Measurements from ENCODE around the gene AGAP1.

Gene AGAP1

DNA sequence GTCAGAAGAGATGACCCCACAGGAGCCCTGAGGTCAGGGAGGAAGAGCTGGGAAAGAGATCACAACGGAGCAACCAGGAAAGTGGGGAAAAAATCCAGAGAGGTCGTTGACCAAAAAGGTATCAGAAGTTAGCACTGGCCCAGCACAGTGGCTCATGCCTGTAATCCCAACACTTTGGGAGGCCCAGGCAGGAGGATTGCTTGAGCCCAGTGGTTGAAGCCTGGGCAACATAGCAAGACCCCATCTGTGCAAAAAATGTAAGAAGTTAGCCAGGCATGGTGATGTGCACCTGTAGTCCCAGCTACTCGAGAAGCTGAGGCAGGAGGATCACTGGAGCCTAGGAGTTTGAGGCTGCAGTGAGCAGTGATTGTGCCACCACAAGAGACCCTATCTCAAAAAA, 552.9 kb downstream of the AGAP1 start:
- 94 to 96% methylated on average over 3 of the region's 3 CpGs for WGBS, 2 experiments
- Histone ChIP-seq H3K4me1 (ENCODE audit: control insufficient read depth, insufficient read depth, low read length) (no peaks in the 10 kb centered on the region), H3K4me3 (ENCODE audit: insufficient read depth, low read depth, low read length) (no peak overlapping the region), H3K27me3 (ENCODE audit: control insufficient read depth, insufficient read depth, low read length, poor library complexity, severe bottlenecking) (no peaks in the 10 kb centered on the region), H3K36me3 (ENCODE audit: control insufficient read depth, insufficient read depth, low read length) (no peaks in the 10 kb centered on the region), H3K27ac (ENCODE audit: insufficient read depth, low read depth, low read length, poor library complexity, severe bottlenecking) (no peak overlapping the region), H3K9me3 (ENCODE audit: control insufficient read depth, low read length) (no peaks in the 10 kb centered on the region)

DNA sequence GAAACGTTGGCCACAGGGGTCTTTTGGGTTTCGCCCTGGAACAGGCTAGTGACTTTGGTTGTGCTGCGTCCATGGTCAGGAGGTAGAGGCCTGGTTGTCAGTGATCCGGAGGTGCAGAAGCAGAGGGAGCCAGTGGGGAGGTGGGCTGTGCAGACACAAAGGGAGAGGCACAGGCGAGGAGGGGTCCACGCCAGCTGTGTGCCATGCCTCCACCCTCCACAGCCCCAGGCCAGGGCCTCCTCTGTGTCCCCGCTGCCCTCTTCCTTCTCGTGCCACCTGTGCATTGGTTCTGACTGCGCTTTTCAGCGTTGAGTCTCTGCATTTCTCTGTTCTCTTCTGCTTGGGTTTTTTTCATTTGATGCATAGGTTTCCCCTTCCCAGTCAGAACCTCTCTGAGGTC, 553.3 kb downstream of the AGAP1 start:
- no peaks in the 10 kb centered on the region for H3K27me3 ChIP-seq (ENCODE audit: control insufficient read depth, insufficient read depth, low read length, poor library complexity, severe bottlenecking)
- H3K9me3 ChIP-seq (ENCODE audit: control insufficient read depth, low read length): no peaks in the 10 kb centered on the region
- WGBS, 2 experiments: 91 to 95% methylated on average over 10 of the region's 10 CpGs
- no peaks in the 10 kb centered on the region for H3K36me3 ChIP-seq (ENCODE audit: control insufficient read depth, insufficient read depth, low read length)
- no peak overlapping the region for H3K27ac ChIP-seq (ENCODE audit: insufficient read depth, low read depth, low read length, poor library complexity, severe bottlenecking)
- no peaks in the 10 kb centered on the region for H3K4me1 ChIP-seq (ENCODE audit: control insufficient read depth, insufficient read depth, low read length)
- H3K4me3 ChIP-seq (ENCODE audit: insufficient read depth, low read depth, low read length): no peak overlapping the region

DNA sequence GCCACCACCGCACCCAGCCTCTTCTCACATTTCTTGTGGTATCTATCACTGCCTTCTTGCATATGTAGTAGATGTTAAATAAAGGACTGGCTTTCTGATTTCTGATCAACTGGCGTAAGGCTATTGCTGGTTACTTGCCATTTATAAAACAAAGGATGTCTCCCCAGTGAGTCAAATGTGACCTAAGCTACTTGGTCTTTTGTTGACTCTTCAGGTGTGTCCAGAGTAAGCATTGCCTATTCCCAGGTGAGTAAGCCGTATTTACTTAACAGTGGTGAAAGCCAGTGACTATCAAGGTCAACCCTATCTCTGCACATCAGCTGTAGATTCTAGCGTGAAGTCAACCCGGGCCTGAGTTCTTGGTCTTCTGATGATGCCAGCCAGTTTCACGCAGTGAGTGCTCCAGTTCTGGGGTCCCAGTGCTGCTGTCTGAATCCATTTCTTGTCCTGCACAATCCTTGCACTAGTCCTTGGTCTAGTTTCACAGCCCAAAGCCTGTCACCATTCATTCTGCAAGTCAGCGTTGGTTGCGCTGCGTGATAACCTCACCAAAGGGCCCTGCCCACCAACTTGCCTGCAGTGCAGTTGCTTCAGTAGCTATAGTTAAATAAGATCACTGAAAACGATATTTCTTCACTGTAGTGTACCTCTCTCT, 554.2 kb downstream of the AGAP1 start:
- H3K4me3 ChIP-seq (ENCODE audit: insufficient read depth, low read depth, low read length): no peak overlapping the region
- no peaks in the 10 kb centered on the region for H3K36me3 ChIP-seq (ENCODE audit: control insufficient read depth, insufficient read depth, low read length)
- 95 to 96% methylated on average over 10 of the region's 10 CpGs for WGBS, 2 experiments
- no peaks in the 10 kb centered on the region for H3K9me3 ChIP-seq (ENCODE audit: control insufficient read depth, low read length)
- H3K27me3 ChIP-seq (ENCODE audit: control insufficient read depth, insufficient read depth, low read length, poor library complexity, severe bottlenecking): no peaks in the 10 kb centered on the region
- H3K27ac ChIP-seq (ENCODE audit: insufficient read depth, low read depth, low read length, poor library complexity, severe bottlenecking): no peak overlapping the region
- no peaks in the 10 kb centered on the region for H3K4me1 ChIP-seq (ENCODE audit: control insufficient read depth, insufficient read depth, low read length)

DNA sequence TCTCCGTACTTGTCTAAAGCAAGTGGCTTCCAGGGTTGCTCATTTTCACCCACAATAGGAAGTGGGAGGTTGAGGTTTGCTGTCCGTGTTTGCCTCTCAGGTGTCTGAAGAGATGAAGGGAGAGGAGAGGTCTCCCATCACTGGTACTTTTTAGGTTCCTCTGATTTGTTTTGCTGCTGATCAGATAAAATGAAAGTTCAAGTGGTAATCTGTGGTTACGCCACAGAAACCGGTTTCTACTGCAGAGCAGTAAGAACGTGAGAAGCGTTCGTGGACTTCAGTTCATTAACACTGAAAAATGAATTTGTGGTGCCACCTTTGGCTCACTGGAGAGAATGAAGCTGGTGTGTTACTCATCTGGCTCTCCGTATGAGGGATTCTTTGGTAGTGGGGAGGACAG, 556.1 kb downstream of the AGAP1 start:
- Histone ChIP-seq H3K27ac (ENCODE audit: insufficient read depth, low read depth, low read length, poor library complexity, severe bottlenecking) (no peak overlapping the region), H3K36me3 (ENCODE audit: control insufficient read depth, insufficient read depth, low read length) (no peaks in the 10 kb centered on the region), H3K9me3 (ENCODE audit: control insufficient read depth, low read length) (no peaks in the 10 kb centered on the region), H3K4me1 (ENCODE audit: control insufficient read depth, insufficient read depth, low read length) (peaks cover 10% of the 10 kb centered on the region), H3K4me3 (ENCODE audit: insufficient read depth, low read depth, low read length) (no peak overlapping the region), H3K27me3 (ENCODE audit: control insufficient read depth, insufficient read depth, low read length, poor library complexity, severe bottlenecking) (peaks cover 4% of the 10 kb centered on the region)
- 95% methylated on average over 8 of the region's 8 CpGs for WGBS, 2 experiments

DNA sequence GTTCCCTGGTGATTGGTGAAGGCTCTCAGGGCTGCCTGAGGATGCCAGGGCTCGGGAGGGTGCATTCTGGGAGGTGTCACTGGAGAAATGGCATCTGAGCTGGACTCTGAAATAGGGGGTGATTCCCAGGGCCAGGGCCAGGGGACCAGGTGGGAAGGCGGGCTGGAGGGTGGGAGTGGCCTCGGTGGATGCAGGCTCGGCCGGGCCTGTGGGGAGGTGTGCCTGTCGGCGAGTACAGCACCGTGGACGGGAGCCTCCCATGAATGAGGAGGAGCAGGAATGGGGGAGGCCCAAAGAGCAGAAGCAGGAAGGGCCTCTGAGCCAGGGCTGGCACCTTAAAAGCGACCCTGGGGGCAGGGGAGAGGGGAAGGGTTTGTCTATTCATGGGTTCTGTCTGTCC, 557.5 kb downstream of the AGAP1 start:
- H3K4me1 ChIP-seq (ENCODE audit: control insufficient read depth, insufficient read depth, low read length): peaks cover 11% of the 10 kb centered on the region
- H3K4me3 ChIP-seq (ENCODE audit: insufficient read depth, low read depth, low read length): no peak overlapping the region
- H3K9me3 ChIP-seq (ENCODE audit: control insufficient read depth, low read length): no peaks in the 10 kb centered on the region
- no peaks in the 10 kb centered on the region for H3K36me3 ChIP-seq (ENCODE audit: control insufficient read depth, insufficient read depth, low read length)
- H3K27me3 ChIP-seq (ENCODE audit: control insufficient read depth, insufficient read depth, low read length, poor library complexity, severe bottlenecking): peaks cover 4% of the 10 kb centered on the region
- H3K27ac ChIP-seq (ENCODE audit: insufficient read depth, low read depth, low read length, poor library complexity, severe bottlenecking): no peak overlapping the region
- WGBS, 2 experiments: 62 to 66% methylated on average over 10 of the region's 10 CpGs

DNA sequence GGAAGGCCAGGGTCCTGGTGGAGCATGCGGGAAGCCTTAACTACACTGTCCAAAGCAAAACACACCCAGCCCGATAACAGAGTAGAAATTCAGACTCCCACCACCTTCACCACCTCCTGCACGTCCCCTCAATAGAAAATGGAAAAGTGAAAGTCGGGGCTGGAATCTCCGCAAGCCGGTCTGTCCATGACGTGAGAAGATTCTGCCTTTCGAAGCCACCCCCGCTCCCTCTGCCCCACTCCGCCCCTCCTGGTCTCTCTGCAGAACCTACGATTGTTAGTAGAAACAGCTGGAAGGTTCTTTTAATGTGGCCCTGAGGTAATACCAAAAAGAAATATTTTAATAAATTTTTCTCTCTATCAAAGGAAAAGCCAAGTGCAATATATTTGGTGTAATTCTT, 558.0 kb downstream of the AGAP1 start:
- H3K4me3 ChIP-seq (ENCODE audit: insufficient read depth, low read depth, low read length): no peak overlapping the region
- no peaks in the 10 kb centered on the region for H3K9me3 ChIP-seq (ENCODE audit: control insufficient read depth, low read length)
- H3K36me3 ChIP-seq (ENCODE audit: control insufficient read depth, insufficient read depth, low read length): no peaks in the 10 kb centered on the region
- 79 to 81% methylated on average over 10 to 11 of the region's 11 CpGs for WGBS, 2 experiments
- no peak overlapping the region for H3K27ac ChIP-seq (ENCODE audit: insufficient read depth, low read depth, low read length, poor library complexity, severe bottlenecking)
- H3K27me3 ChIP-seq (ENCODE audit: control insufficient read depth, insufficient read depth, low read length, poor library complexity, severe bottlenecking): peaks cover 4% of the 10 kb centered on the region
- peaks cover 11% of the 10 kb centered on the region for H3K4me1 ChIP-seq (ENCODE audit: control insufficient read depth, insufficient read depth, low read length)

DNA sequence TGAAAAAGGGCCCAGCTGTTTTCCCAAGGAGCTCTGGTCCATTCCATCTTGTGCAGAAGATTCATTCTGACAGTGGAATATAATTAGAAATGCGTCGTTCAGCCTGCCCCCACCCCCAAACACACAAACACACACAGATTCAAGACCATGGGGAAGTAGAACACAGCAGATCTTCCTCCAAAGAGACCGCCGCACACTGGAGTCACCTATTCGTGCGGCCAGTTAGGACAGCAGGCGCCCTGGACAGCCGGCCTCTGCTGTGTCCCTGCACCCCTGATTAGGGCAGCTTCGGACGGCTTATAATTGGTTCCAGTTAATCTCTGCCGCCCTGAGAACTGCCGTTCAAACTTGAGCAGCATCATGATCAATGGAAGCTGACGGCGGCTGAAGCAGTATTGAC, 558.4 kb downstream of the AGAP1 start:
- H3K27ac ChIP-seq (ENCODE audit: insufficient read depth, low read depth, low read length, poor library complexity, severe bottlenecking): no peak overlapping the region
- peaks cover 11% of the 10 kb centered on the region for H3K4me1 ChIP-seq (ENCODE audit: control insufficient read depth, insufficient read depth, low read length)
- WGBS, 2 experiments: 91 to 93% methylated on average over 14 of the region's 14 CpGs

DNA sequence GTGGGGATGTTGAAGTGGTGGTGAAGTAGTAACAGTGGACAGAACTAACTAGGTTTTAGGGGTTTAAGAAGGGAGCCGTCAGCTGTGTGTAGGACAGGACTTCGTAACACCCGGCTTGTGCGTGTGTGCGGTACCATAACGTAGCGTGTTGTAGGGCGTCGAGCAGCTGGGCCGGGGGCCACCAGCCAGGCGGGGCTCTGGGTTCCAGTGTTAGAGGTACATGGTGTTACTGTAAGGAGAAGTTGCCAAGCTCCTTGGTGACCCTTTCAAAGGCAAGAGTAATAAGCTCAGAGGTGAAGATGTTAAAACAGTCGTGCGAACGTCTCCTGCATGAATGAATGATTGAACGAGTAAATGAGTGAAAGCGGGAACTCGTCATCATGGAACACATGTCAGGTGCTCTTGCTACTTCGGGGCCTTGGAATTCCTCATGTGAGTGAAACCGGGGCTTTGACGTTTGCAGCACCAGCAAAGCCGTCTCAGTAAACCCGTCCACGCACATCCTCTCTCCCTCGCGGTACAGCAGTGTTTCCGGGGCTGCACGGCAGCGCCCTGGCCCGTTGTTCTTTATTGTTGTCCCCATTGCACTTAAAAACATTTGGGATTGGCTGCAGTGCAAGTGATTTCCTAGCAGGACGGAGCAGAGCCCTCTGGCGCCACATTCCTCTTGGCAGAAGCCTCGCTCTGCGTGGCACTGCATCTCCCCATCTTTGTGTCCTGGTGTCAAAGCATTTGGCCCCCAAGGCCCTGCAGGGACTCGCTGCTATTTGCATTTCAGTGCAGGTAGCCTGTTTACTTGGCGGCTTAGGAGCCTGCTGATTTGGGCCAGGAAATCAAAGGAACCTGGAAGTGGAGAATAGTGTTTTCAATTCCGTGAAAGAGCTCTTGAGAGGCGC, 559.3 kb downstream of the AGAP1 start:
- H3K4me1 ChIP-seq (ENCODE audit: control insufficient read depth, insufficient read depth, low read length): peaks cover 11% of the 10 kb centered on the region

More for the DNA sequence above, 558.4 kb downstream of the AGAP1 start:
- no peak overlapping the region for H3K4me3 ChIP-seq (ENCODE audit: insufficient read depth, low read depth, low read length)
- H3K27me3 ChIP-seq (ENCODE audit: control insufficient read depth, insufficient read depth, low read length, poor library complexity, severe bottlenecking): peaks cover 4% of the 10 kb centered on the region
- H3K9me3 ChIP-seq (ENCODE audit: control insufficient read depth, low read length): no peaks in the 10 kb centered on the region
- no peaks in the 10 kb centered on the region for H3K36me3 ChIP-seq (ENCODE audit: control insufficient read depth, insufficient read depth, low read length)

DNA sequence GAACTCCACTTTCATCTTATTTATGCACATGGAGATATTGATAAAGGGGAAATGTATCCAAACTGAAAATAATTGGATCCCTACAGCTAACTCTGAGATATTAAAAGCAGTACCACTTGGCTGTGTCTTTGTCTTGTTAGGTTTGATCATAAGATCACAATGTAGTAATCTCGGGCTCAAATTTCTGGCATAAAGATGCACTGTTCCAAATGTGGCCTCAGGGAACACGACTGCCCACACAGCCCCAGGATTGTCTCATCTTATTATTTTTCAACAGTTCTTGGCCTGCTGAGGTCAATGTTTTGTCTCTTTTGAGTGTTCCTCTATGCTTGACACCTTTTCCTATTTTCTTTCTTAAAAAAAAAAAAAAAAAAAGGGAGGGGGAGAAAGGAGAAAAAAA, 560.3 kb downstream of the AGAP1 start:
- Histone ChIP-seq H3K9me3 (ENCODE audit: control insufficient read depth, low read length) (no peaks in the 10 kb centered on the region), H3K27ac (ENCODE audit: insufficient read depth, low read depth, low read length, poor library complexity, severe bottlenecking) (no peak overlapping the region), H3K4me1 (ENCODE audit: control insufficient read depth, insufficient read depth, low read length) (peaks cover 11% of the 10 kb centered on the region), H3K27me3 (ENCODE audit: control insufficient read depth, insufficient read depth, low read length, poor library complexity, severe bottlenecking) (peaks cover 4% of the 10 kb centered on the region), H3K4me3 (ENCODE audit: insufficient read depth, low read depth, low read length) (no peak overlapping the region), H3K36me3 (ENCODE audit: control insufficient read depth, insufficient read depth, low read length) (no peaks in the 10 kb centered on the region)
- WGBS, 2 experiments: 69 to 76% methylated on average over 2 of the region's 2 CpGs

More for the DNA sequence above, 559.3 kb downstream of the AGAP1 start:
- Histone ChIP-seq H3K9me3 (ENCODE audit: control insufficient read depth, low read length) (no peaks in the 10 kb centered on the region), H3K27me3 (ENCODE audit: control insufficient read depth, insufficient read depth, low read length, poor library complexity, severe bottlenecking) (peaks cover 4% of the 10 kb centered on the region), H3K4me3 (ENCODE audit: insufficient read depth, low read depth, low read length) (no peak overlapping the region), H3K27ac (ENCODE audit: insufficient read depth, low read depth, low read length, poor library complexity, severe bottlenecking) (no peak overlapping the region), H3K36me3 (ENCODE audit: control insufficient read depth, insufficient read depth, low read length) (no peaks in the 10 kb centered on the region)
- WGBS, 2 experiments: 47 to 48% methylated on average over 37 of the region's 37 CpGs

DNA sequence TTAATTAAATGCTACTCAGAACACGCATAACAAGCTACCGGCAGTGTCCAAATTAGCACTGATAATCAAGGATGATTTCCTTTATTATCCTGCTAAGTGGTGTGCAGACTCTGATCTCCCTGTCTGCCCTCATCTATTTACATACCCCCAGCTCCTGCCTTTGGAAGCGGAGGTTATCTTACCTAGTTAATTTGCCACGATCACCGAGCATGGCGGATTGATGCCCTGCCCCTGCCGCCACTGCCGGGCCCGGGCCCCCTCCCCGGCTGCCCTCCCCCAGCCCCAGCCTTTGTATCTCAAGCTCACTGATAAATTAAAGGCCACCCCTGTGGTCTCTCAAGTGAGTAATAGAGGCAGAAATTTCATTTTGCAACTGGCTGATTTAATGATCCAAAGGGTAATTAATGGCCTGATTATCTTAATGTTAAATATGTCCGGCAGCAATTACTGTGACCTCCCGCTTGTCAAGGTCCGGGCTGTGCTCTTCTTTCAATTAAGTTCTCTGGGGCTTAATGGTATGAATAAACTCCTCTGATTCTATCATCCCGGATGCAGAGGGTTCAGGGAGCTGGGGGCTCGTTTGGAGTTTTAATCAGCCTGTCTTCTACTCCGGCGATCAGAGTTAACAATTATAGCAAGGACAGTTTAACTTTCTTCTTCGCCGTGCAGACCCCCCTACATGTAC, 560.9 kb downstream of the AGAP1 start:
- H3K36me3 ChIP-seq (ENCODE audit: control insufficient read depth, insufficient read depth, low read length): no peaks in the 10 kb centered on the region
- peaks cover 4% of the 10 kb centered on the region for H3K27me3 ChIP-seq (ENCODE audit: control insufficient read depth, insufficient read depth, low read length, poor library complexity, severe bottlenecking)
- peaks cover 11% of the 10 kb centered on the region for H3K4me1 ChIP-seq (ENCODE audit: control insufficient read depth, insufficient read depth, low read length)
- no peak overlapping the region for H3K4me3 ChIP-seq (ENCODE audit: insufficient read depth, low read depth, low read length)
- no peak overlapping the region for H3K27ac ChIP-seq (ENCODE audit: insufficient read depth, low read depth, low read length, poor library complexity, severe bottlenecking)
- no peaks in the 10 kb centered on the region for H3K9me3 ChIP-seq (ENCODE audit: control insufficient read depth, low read length)
- WGBS, 2 experiments: 66 to 68% methylated on average over 18 to 19 of the region's 19 CpGs
